HepG2 (cell line): ENCODE data around the gene PGA4. TPM values are rescaled to one million over a fixed set of nuclear protein-coding genes. Genes with fewer than 3 reads are reported as not detected.

Source experiments
- ASH2L ChIP-seq: fragments of 300-600, 200-600 bp; sonication (generic); IDR thresholded peaks from 2 replicates; pipeline ENCODE4 v1.7.0; 2017; ENCODE audit warnings: low read depth, mild to moderate bottlenecking, moderate library complexity, mixed read lengths, low read length; ENCODE audit not compliant: insufficient read length
- ATF3 ChIP-seq: sonication (generic); formaldehyde crosslinking; IDR thresholded peaks from 2 replicates; pipeline ENCODE4 v1.4.0; 2020; ENCODE audit warnings: missing genetic modification reagents
- FOXK2 ChIP-seq: fragments of 450-650 bp; IDR thresholded peaks from 2 replicates; pipeline ENCODE4 v1.6.1; 2016
- GPN1 ChIP-seq: sonication (generic); formaldehyde crosslinking; IDR thresholded peaks from 2 replicates; pipeline ENCODE4 v1.5.1; 2020; ENCODE audit warnings: missing genetic modification reagents, borderline replicate concordance
- MATR3 ChIP-seq: sonication (generic); formaldehyde crosslinking; IDR thresholded peaks from 2 replicates; pipeline ENCODE4 v1.4.0; 2020; ENCODE audit warnings: missing genetic modification reagents
- MIXL1 ChIP-seq: IDR thresholded peaks from 2 replicates; pipeline ENCODE4 v1.6.1; 2016
- NR1H2 ChIP-seq: sonication (generic); formaldehyde crosslinking; IDR thresholded peaks from 2 replicates; pipeline ENCODE4 v1.8.1; 2022; ENCODE audit warnings: low read depth, missing genetic modification reagents, borderline replicate concordance
- NR3C1 ChIP-seq: sonication (generic); formaldehyde crosslinking; IDR thresholded peaks from 2 replicates; pipeline ENCODE4 v1.4.0; 2020; ENCODE audit warnings: missing genetic modification reagents
- PITX1 ChIP-seq: sonication (generic); formaldehyde crosslinking; IDR thresholded peaks from 2 replicates; pipeline ENCODE4 v1.5.1; 2020; ENCODE audit warnings: mild to moderate bottlenecking, missing genetic modification reagents
- PLSCR1 ChIP-seq: sonication (generic); formaldehyde crosslinking; IDR thresholded peaks from 2 replicates; pipeline ENCODE4 v1.5.0; 2020; ENCODE audit warnings: missing genetic modification reagents, mild to moderate bottlenecking, borderline replicate concordance
- PRDM4 ChIP-seq: sonication (generic); formaldehyde crosslinking; IDR thresholded peaks from 2 replicates; pipeline ENCODE4 v1.9.0; 2021; ENCODE audit warnings: missing genetic modification reagents, borderline replicate concordance
- RBM22 ChIP-seq: fragments of 200-400 bp; formaldehyde crosslinking; optimal IDR thresholded peaks from 2 replicates; pipeline ENCODE3; 2017; ENCODE audit warnings: mild to moderate bottlenecking, low read length, moderate library complexity
- SKIL ChIP-seq: sonication (generic); formaldehyde crosslinking; IDR thresholded peaks from 2 replicates; pipeline ENCODE4 v1.8.0; 2022; ENCODE audit warnings: missing genetic modification reagents, mild to moderate bottlenecking, moderate library complexity, borderline replicate concordance
- SNAI1 ChIP-seq: sonication (generic); formaldehyde crosslinking; IDR thresholded peaks from 2 replicates; pipeline ENCODE4 v1.5.0; 2020; ENCODE audit warnings: mild to moderate bottlenecking, missing genetic modification reagents, borderline replicate concordance
- THAP9 ChIP-seq: sonication (generic); formaldehyde crosslinking; IDR thresholded peaks from 2 replicates; pipeline ENCODE4; 2020; ENCODE audit warnings: missing genetic modification reagents, mild to moderate bottlenecking, borderline replicate concordance
- TIGD3 ChIP-seq: sonication (generic); formaldehyde crosslinking; IDR thresholded peaks from 2 replicates; pipeline ENCODE4 v1.5.1; 2020; ENCODE audit warnings: mild to moderate bottlenecking, missing genetic modification reagents, borderline replicate concordance
- ZFX ChIP-seq: sonication (generic); formaldehyde crosslinking; IDR thresholded peaks from 2 replicates; pipeline ENCODE4 v1.4.0; 2020; ENCODE audit warnings: mild to moderate bottlenecking, low read depth, missing genetic modification reagents, moderate library complexity
- ZNF556 ChIP-seq: sonication (generic); formaldehyde crosslinking; IDR thresholded peaks from 2 replicates; pipeline ENCODE4 v1.4.0; 2020; ENCODE audit warnings: mild to moderate bottlenecking, missing genetic modification reagents, borderline replicate concordance
- ZNF75D ChIP-seq: sonication (generic); formaldehyde crosslinking; IDR thresholded peaks from 2 replicates; pipeline ENCODE4 v1.8.1; 2023; ENCODE audit warnings: missing genetic modification reagents, mild to moderate bottlenecking, borderline replicate concordance
- ZNF816 ChIP-seq: sonication (generic); formaldehyde crosslinking; IDR thresholded peaks from 2 replicates; pipeline ENCODE4 v1.8.0; 2022; ENCODE audit warnings: missing genetic modification reagents, mild to moderate bottlenecking, borderline replicate concordance
- polyA plus RNA-seq, 8 experiments: library from polyadenylated mRNA; depleted of rRNA in 3 of 8; stranded (reverse) in 7 of 8; unstranded in 1 of 8; fragments of >200 nt; fragmentation: Illumina TruSeq in 4 of 8; extraction: Trizol in 4 of 8; gene quantifications; 2 replicates each; pipeline versions ENCODE4 v1.2.1 to v1.2.3, GENCODE V29; 2011 to 2016; ENCODE audit warnings: low read depth in 4 of 8, missing spikeins in 1 of 8, mixed read lengths in 1 of 8; ENCODE audit not compliant: insufficient read depth in 1 of 8
- total RNA-seq, 5 experiments: library from RNA; depleted of rRNA; stranded (reverse); fragments of >200 nt; fragmentation: Illumina TruSeq; extraction: Trizol; gene quantifications; 2 replicates each; pipeline ENCODE4 v1.2.3, GENCODE V29; 2016; ENCODE audit warnings: low read depth in 1 of 5

PGA4 gene
- total and polyA plus RNA-seq, 2 of the 13 experiments (the other 11 are each of a cell fraction or from before 2014, with no cell fraction given), result not detected

GRCh38 chr11:61267437-61267841 lies 45.3 kb downstream of the PGA4 start (continued):
- no peak for TF ChIP-seq SKIL (CRISPR knock-in tag)
- no peak for TF ChIP-seq PRDM4 (CRISPR knock-in tag)
- TF ChIP-seq ZNF816 (CRISPR knock-in tag), result no peak; the same call in 1 of the 2 replicates
- peak; percentile 79; the same call in 1 of the 2 replicates for TF ChIP-seq PITX1
- no peak for TF ChIP-seq ZNF75D (CRISPR knock-in tag)
- TF ChIP-seq TIGD3 (CRISPR knock-in tag), result no peak
- peak; percentile 53; the same call in 1 of the 2 replicates for TF ChIP-seq ZFX (CRISPR knock-in tag)
- TF ChIP-seq NR3C1 (CRISPR knock-in tag), result no peak
- no peak for TF ChIP-seq ASH2L
- TF ChIP-seq THAP9, result peak; percentile 38; the same call in 1 of the 2 replicates
- TF ChIP-seq MATR3 (CRISPR knock-in tag), result no peak
- TF ChIP-seq PLSCR1, result no peak
- no peak for TF ChIP-seq NR1H2 (CRISPR knock-in tag)
- no peak for TF ChIP-seq MIXL1 (CRISPR knock-in tag)
- no peak for TF ChIP-seq GPN1 (CRISPR knock-in tag)
- no peak for TF ChIP-seq ZNF556 (CRISPR knock-in tag)
- TF ChIP-seq ATF3 (CRISPR knock-in tag), result no peak
- TF ChIP-seq FOXK2, result no peak
- TF ChIP-seq SNAI1 (CRISPR knock-in tag), result no peak
- TF ChIP-seq RBM22, result peak; percentile 39
